Measurements from ENCODE around the gene CDKN1B.

Gene CDKN1B

GRCh38 chr12:12741660-12742059, 24.5 kb downstream of the CDKN1B start:
- no peak overlapping the region for H3K27ac ChIP-seq (replicated peaks)

GRCh38 chr12:12744546-12745305, 27.6 kb downstream of the CDKN1B start:
- no peak for DNase-seq (ENCODE audit: low read depth in 1 of 2, low spot score in 1 of 2)
- Histone ChIP-seq H3K27me3 (ENCODE audit: insufficient read depth, poor library complexity, severe bottlenecking) (no peaks in the 10 kb centered on the region), H3K4me3 (replicated peaks; ENCODE audit: insufficient read depth, low read length) (no peak overlapping the region), H3K27ac (replicated peaks) (no peak overlapping the region)
- no peak for TF ChIP-seq POLR2AphosphoS5 (IDR thresholded peaks at IDR 0.05; ENCODE audit: low read depth)

More at GRCh38 chr12:12741660-12742059, 24.5 kb downstream of the CDKN1B start:
- TF ChIP-seq GABPA (IDR thresholded peaks at IDR 0.05; ENCODE audit: low read depth) (no peak), REST (IDR thresholded peaks at IDR 0.05; ENCODE audit: insufficient replicate concordance, low read depth) (no peak), POLR2AphosphoS5 (IDR thresholded peaks at IDR 0.05; ENCODE audit: low read depth) (no peak), CTCF (IDR thresholded peaks at IDR 0.05; ENCODE audit: insufficient read depth, low read length) (no peak), SPI1 (IDR thresholded peaks at IDR 0.05; ENCODE audit: borderline replicate concordance, low read depth) (no peak)
- no peak overlapping the region for H3K4me3 ChIP-seq (replicated peaks; ENCODE audit: insufficient read depth, low read length)
- DNase-seq (ENCODE audit: low read depth in 1 of 2, low spot score in 1 of 2): no peak
- no peaks in the 10 kb centered on the region for H3K27me3 ChIP-seq (ENCODE audit: insufficient read depth, poor library complexity, severe bottlenecking)

GRCh38 chr12:12745576-12746211, 28.5 kb downstream of the CDKN1B start:
- H3K27me3 ChIP-seq (ENCODE audit: insufficient read depth, poor library complexity, severe bottlenecking): no peaks in the 10 kb centered on the region
- TF ChIP-seq GABPA (IDR thresholded peaks at IDR 0.05; ENCODE audit: low read depth) (no peak), POLR2AphosphoS5 (IDR thresholded peaks at IDR 0.05; ENCODE audit: low read depth) (no peak), REST (IDR thresholded peaks at IDR 0.05; ENCODE audit: insufficient replicate concordance, low read depth) (no peak), SPI1 (IDR thresholded peaks at IDR 0.05; ENCODE audit: borderline replicate concordance, low read depth) (no peak), CTCF (IDR thresholded peaks at IDR 0.05; ENCODE audit: insufficient read depth, low read length) (no peak)
- H3K27ac ChIP-seq (replicated peaks): no peak overlapping the region
- H3K4me3 ChIP-seq (replicated peaks; ENCODE audit: insufficient read depth, low read length): no peak overlapping the region
- DNase-seq (ENCODE audit: low read depth in 1 of 2, low spot score in 1 of 2): no peak

- Histone ChIP-seq H3K27ac (replicated peaks) (no peak overlapping the region), H3K4me3 (replicated peaks; ENCODE audit: insufficient read depth, low read length) (no peak overlapping the region), H3K27me3 (ENCODE audit: insufficient read depth, poor library complexity, severe bottlenecking) (no peaks in the 10 kb centered on the region)
- no peak for TF ChIP-seq POLR2AphosphoS5 (IDR thresholded peaks at IDR 0.05; ENCODE audit: low read depth)
- TF ChIP-seq GABPA (IDR thresholded peaks at IDR 0.05; ENCODE audit: low read depth): no peak
- no peak for TF ChIP-seq CTCF (IDR thresholded peaks at IDR 0.05; ENCODE audit: insufficient read depth, low read length)
- no peak for TF ChIP-seq SPI1 (IDR thresholded peaks at IDR 0.05; ENCODE audit: borderline replicate concordance, low read depth)
- no peak for TF ChIP-seq REST (IDR thresholded peaks at IDR 0.05; ENCODE audit: insufficient replicate concordance, low read depth)
- no peak for DNase-seq (ENCODE audit: low read depth in 1 of 2, low spot score in 1 of 2)
Measured at GRCh38 chr12:12747278-12747677, 30.1 kb downstream of the CDKN1B start.
